ENCODE measurements around the gene FBXL16.

- TF ChIP-seq CTCF (IDR thresholded peaks at IDR 0.05; ENCODE audit: low read length) (no peak), EZH2 (IDR thresholded peaks at IDR 0.05; ENCODE audit: borderline replicate concordance, low read length) (no peak)
Observed at GRCh38 chr16:678858-679813, 26.5 kb downstream of the FBXL16 start.

All from OCI-LY1 (cell line).